CD4-positive, alpha-beta T cell treated with Interleukin-1 beta for 1 hour (primary cell): ENCODE data around the gene TSTD2.
"Not testable (repeated sequence)": the region's sequence is repeated elsewhere in the genome, so short reads cannot be mapped to it uniquely, and the experiment has no call there.

ENCODE experiments used
- DNase-seq, 2 donors: peaks; one replicate each; pipeline ENCODE4 v3.0.0-alpha.2; 2020 to 2022

TSTD2 gene

GRCh38 chr9:97581590-97581989 lies 51.6 kb downstream of the TSTD2 start:
- not testable (repeated sequence) for DNase-seq

DNA sequence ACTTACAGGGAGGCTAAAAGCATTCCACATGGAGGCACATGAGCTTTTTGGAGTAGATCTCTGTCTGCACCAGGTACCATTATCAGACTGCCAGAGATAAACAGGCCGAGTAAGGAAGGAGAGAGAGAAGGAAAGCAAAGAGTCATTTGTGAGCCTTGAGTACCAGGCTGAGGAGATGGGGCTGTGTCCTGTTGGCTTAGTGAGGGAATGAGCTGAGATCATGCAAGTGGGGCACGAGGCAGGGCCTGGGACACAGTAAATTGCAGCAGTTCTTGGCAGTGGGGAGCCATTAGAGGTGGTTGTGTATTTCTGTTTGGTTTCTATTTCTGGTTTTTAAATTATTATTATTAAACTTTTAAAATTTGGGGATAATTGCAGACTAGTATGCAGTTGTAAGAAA lies 53.3 kb downstream of the TSTD2 start:
- DNase-seq, result no peak

DNA sequence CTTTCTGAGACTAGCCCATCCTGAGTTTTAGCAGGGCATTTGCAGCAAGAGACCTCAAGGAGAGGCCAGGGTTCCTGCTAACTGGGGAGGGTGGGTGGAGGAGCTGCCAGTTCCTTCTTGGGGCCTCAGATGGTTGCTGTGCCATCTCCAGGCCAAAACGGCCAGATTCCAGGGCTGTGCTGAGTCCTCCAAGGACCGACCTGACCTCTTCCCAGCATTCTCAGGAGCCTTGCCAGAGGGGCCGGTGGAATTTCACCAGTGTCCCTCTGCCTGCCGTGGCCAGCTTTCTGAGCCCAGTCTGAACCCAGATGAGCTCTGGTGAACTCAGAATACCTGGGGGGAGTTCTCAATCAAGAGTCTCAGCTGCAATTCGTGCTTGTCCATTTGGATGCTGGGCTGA lies 54.3 kb downstream of the TSTD2 start:
- DNase-seq, result no peak

GRCh38 chr9:97577051-97577450 lies 56.1 kb downstream of the TSTD2 start:
- DNase-seq, result no peak

DNA sequence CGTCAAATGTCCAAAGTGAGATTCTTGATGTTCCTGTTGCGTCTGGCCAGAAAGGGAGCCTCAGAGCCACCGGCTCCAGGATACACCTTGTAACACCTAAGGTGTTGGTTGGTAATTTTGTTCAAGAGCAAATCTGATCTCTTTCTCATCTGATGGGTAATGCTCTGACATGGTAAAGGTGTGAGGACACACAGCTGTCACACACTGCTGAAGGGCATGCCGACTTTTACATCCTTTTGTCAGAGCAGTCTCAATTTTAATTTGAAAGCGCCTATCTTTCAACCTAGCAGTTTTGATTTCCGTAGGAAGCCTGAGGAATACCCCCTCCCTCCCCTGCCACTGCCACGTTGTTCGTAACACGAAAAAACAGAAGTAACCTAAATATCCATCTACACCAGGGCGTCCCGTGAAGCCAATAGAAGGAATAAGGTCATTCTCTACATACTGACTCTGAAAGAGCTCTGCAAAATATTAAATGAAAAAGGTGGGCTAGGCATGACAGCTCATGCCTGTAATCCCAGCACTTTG lies 57.4 kb downstream of the TSTD2 start:
- DNase-seq, result no peak

- peak; percentile 39 to 41 for DNase-seq
These were observed 58.1 kb downstream of the TSTD2 start for GRCh38 chr9:97574921-97575672.

- DNase-seq, result not testable (repeated sequence)
These were observed 59.0 kb downstream of the TSTD2 start for GRCh38 chr9:97574101-97574571.

DNA sequence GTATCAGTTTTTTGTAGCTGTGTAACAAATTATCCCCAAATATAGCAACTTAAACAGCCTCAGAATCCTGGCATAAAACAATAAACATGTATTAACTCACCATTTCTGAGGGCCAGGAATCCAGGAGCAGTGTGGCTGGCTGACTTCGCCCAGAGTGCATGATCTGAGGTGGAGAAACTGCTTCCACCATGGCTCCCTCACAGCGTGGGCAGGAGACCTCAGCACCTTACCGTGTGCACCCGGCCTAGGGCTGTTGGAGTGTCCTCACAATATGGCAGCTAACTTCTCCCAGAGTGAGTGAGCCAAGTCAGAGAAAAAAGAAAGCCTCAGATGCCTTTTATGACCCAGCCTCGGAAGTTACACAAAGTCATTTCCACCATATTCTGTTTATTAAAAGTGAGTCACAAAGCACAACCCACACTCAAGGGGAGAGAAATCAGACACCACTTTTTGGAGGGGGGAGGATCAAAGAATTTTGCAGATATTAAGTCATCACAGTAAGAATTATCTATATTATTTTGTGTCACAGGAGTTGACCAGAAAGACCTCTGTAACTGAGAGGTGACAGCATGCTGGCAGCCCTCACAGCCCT lies 59.6 kb downstream of the TSTD2 start:
- DNase-seq, result no peak

DNA sequence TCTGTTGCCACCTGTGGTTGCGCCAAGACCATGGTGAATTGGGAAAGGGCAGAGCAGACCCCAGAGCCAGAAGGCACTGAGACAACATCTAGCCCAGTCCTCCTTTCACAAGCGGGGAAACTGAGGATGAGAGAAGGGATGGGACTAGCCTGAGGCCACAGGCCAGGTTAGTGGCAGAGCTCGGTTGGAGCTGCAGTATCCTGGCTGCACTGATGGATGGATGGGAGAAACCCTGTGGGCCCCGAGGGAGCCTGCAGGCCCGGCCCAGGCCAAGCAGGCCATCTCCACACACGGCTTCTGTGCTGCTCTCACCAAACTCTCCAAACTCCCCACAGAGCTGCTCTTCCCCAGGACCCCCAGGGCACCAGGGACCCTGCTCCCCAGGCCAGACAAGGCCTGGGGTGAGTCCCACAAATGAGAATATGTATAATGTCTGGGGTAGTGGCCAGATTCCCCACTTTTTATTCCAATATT lies 60.2 kb downstream of the TSTD2 start:
- no peak for DNase-seq

DNA sequence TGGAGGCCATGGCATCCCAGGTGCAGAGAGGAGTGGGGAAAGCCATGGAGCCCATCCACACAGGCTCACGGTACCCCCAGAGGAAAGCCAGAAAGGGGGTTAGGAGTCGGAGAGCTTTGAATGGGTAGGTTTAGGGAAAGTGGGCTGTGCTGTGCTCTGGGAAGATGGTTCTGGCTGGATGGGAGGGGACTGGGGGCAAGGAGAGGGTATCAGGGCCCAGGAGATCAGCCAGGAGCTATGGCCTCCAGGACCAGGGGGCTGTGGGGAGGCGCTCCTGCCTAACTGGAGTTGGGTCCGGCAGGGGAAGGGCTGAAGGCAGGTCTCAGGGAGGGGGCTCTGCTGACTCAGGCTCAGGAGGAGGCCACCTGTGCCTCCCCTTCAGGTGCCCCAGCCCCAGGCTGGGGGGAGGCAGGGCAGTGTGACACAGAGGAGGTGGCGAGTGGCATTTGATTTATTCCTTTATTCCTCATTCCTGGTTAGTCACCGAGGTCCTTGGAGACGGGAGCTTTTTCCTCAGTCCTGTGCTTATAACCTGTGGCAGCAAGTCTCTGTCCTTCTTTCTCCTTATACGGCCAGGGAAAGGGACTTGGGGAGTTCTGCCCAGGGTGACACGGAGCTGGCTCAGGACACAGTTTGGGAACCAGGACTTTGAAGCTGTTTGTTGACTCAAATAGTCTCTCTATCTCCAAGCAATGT lies 60.8 kb downstream of the TSTD2 start:
- DNase-seq, result no peak

- DNase-seq, result no peak
These were observed 61.5 kb downstream of the TSTD2 start for GRCh38 chr9:97571664-97572063.

- DNase-seq, result no peak
These were observed 62.3 kb downstream of the TSTD2 start for GRCh38 chr9:97570899-97571298.

GRCh38 chr9:97568461-97569275 lies 64.5 kb downstream of the TSTD2 start:
- DNase-seq, result no peak

DNA sequence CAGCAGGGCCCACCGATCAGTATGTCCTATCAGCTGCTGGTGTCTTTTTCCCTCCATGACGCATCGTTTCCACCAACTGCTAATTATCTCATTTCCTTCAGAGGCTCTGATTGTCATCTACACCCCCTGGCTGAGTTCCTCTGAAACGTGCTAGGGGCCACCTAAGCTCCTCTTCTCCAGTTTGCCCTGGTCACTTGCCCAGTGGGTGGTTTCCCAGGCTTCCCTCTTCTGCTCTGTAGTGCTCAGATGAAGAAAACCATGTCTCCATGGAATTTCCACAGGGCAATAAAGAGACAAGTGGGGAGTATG lies 65.3 kb downstream of the TSTD2 start:
- DNase-seq, result no peak

DNA sequence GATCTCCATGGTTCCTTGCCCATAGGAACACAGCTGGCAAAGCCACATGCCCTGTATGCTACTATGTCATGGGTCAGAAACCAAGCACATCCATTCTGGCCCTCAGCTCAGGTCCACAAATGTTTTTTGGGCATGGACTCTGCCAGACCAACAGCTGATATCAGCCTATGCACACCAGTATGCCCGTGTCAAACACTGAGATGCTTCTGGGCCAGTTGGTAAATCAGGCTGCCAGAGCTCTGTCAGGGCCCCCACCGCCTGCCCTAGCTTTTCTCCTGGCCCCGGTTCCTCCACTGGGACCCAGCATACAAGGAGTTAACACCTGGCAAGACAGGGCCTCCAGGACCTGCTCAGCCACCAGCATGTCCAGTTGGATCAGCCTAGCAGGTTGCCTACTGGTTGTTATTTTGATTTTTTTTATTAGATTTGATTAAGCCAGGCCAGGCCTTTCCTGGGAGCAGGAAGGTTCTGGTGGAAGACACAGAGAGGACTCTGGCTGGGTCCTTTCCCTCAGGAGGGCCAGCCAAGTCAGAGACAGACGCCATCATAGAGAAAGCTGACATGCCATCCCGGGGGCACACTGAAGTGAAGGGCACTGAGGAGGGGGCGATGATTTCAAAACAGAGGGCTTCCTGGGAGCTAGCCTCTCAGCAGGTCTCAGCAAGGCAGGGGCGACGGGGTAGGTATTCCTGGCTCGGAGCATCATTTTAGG lies 65.8 kb downstream of the TSTD2 start:
- DNase-seq, result no peak

GRCh38 chr9:97565262-97565661 lies 67.9 kb downstream of the TSTD2 start:
- no peak for DNase-seq

- no peak for DNase-seq
These were observed 68.6 kb downstream of the TSTD2 start for GRCh38 chr9:97564291-97565175.

DNA sequence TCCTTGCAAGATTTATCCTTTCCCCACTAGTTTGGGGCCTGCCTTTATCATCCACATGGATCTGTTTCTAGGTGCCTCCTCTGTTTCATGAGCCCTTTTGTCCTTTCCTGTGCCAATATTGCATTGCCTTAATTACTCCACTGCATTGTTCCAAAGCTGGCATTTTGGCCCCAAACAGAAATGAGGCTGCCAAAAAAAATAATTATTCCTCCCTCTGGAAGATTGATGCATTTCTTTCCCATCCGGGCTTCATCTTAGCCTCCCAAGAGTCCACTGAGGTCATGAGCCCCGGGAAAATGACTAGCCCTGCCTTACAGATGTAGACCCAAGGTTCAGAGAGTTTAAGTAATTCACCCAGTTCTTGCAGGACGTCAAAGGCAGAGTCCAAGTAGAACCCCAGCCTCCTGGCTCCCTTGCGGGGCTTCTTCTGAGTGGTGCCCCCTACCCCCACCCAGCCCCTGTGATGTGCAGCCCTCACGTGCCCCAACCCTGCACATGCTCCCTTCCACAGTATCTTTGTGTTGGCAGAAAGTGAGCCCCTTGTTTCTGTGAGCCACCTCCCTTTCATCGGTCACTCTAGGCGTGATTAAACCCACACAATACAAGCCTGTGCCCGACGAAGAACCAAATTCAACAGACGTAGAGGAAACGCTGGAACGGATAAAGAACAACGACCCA lies 69.6 kb downstream of the TSTD2 start:
- no peak for DNase-seq

DNA sequence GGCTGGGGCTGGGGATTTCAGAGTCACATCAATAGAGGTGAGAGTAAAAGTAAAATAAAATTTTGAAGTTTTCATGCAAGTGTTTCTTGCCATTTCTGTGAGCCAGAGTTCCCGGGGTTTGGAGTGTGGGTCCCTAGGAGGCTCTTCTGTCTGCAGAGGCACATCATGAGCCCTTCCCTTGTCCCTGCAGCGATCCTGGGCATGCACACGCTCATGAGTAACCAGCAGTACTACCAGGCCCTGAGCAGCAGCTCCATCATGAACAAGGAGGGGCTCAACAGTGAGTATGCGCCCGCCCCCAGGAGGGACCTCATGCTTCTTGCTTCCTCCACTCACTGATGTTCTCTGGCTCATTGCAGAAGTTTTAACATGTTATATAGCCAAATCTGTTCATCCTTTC lies 70.6 kb downstream of the TSTD2 start:
- no peak for DNase-seq

- DNase-seq, result no peak
These were observed 71.7 kb downstream of the TSTD2 start for GRCh38 chr9:97561501-97561900.

DNA sequence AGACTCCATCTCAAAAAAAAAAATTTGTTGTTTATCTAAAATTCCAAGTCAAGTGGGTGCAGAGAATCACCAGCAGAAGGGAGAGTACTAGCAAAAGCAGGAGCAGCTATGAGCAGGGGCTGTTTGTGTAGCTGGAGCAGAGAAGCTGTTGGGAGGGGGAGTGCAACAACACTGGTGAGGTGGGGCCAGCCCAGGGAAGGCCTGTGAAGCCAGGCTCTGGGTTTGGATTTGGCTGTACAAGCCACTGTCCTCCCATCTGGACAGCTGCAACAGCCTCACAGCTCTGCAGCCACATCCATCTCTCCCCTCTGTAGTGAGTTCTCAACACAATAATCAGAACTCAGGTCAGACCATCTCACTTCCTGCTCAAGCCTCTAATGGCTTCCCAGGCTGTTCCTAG lies 72.3 kb downstream of the TSTD2 start:
- no peak for DNase-seq
